MG63 (cell line): Measurements from ENCODE around the gene CCDC182. TPM values are rescaled to one million over a fixed set of nuclear protein-coding genes. Genes with fewer than 3 reads are reported as not detected.

Experiments used
- DNase-seq: peaks from one replicate; pipeline ENCODE4 v3.0.0-alpha.2; 2020
- H3K27me3 ChIP-seq: fragments of 250-450 bp; sonication (Bioruptor Pico); 2 replicates; pipeline ENCODE4 v1.5.1; 2020; ENCODE audit warnings: mild to moderate bottlenecking, moderate library complexity
- H3K36me3 ChIP-seq: fragments of 250-450 bp; sonication (Bioruptor Pico); 2 replicates; pipeline ENCODE4 v1.5.1; 2020; ENCODE audit warnings: mild to moderate bottlenecking, moderate library complexity
- H3K4me3 ChIP-seq: fragments of 250-450 bp; sonication (Bioruptor Pico); 2 replicates; pipeline ENCODE4 v1.5.1; 2020; ENCODE audit warnings: mild to moderate bottlenecking, moderate library complexity
- H3K9me3 ChIP-seq: fragments of 250-450 bp; sonication (Bioruptor Pico); 2 replicates; pipeline ENCODE4 v1.5.1; 2020; ENCODE audit warnings: mild to moderate bottlenecking, moderate library complexity
- total RNA-seq: library from RNA; depleted of rRNA; stranded (reverse); fragments of >200 nt; shearing (Covaris generic); gene quantifications from 2 replicates; pipeline ENCODE4 v1.2.3, GENCODE V29; 2014; ENCODE audit warnings: low replicate concordance

The CCDC182 gene
- total RNA-seq, 1 experiment from 2014 or later = not detected

GRCh38 chr17:57722704-57723043 is 22.4 kb downstream of the CCDC182 start:
- no peak for DNase-seq
- Histone ChIP-seq H3K27me3 (no peaks in the 10 kb centered on the region; the same call in 1 of the 2 replicates), H3K4me3 (no peak overlapping the region), H3K36me3 (no peaks in the 10 kb centered on the region), H3K9me3 (no peaks in the 10 kb centered on the region)

- Histone ChIP-seq H3K27me3 (no peaks in the 10 kb centered on the region; the same call in none of the 2 replicates), H3K9me3 (no peaks in the 10 kb centered on the region), H3K4me3 (no peak overlapping the region), H3K36me3 (no peaks in the 10 kb centered on the region)
- no peak for DNase-seq
Observed at GRCh38 chr17:57721967-57722703, 23.0 kb downstream of the CCDC182 start.

- Histone ChIP-seq H3K27me3 (peaks cover 3% of the 10 kb centered on the region), H3K4me3 (no peak overlapping the region), H3K36me3 (no peaks in the 10 kb centered on the region), H3K9me3 (no peaks in the 10 kb centered on the region)
- no peak for DNase-seq
Observed at GRCh38 chr17:57720386-57721035, 24.6 kb downstream of the CCDC182 start.

GRCh38 chr17:57718878-57719277 is 26.2 kb downstream of the CCDC182 start:
- Histone ChIP-seq H3K4me3 (no peak overlapping the region), H3K9me3 (no peaks in the 10 kb centered on the region), H3K36me3 (no peaks in the 10 kb centered on the region), H3K27me3 (peaks cover 3% of the 10 kb centered on the region)
- no peak for DNase-seq

GRCh38 chr17:57715981-57716380 is 29.1 kb downstream of the CCDC182 start:
- no peaks in the 10 kb centered on the region for H3K36me3 ChIP-seq
- peaks cover 12% of the 10 kb centered on the region for H3K27me3 ChIP-seq
- H3K9me3 ChIP-seq = no peaks in the 10 kb centered on the region
- DNase-seq = no peak
- no peak overlapping the region for H3K4me3 ChIP-seq

- Histone ChIP-seq H3K27me3 (peaks cover 18% of the 10 kb centered on the region), H3K4me3 (no peak overlapping the region), H3K36me3 (no peaks in the 10 kb centered on the region), H3K9me3 (no peaks in the 10 kb centered on the region)
- DNase-seq = no peak
Observed at GRCh38 chr17:57714665-57715180, 30.4 kb downstream of the CCDC182 start.

GRCh38 chr17:57713140-57713539 is 32.0 kb downstream of the CCDC182 start:
- no peak for DNase-seq
- Histone ChIP-seq H3K4me3 (no peak overlapping the region), H3K36me3 (no peaks in the 10 kb centered on the region), H3K27me3 (peaks cover 18% of the 10 kb centered on the region), H3K9me3 (no peaks in the 10 kb centered on the region)

- H3K27me3 ChIP-seq = peaks cover 13% of the 10 kb centered on the region; the same call in 1 of the 2 replicates
- H3K36me3 ChIP-seq = no peaks in the 10 kb centered on the region
- DNase-seq = no peak
- H3K9me3 ChIP-seq = no peaks in the 10 kb centered on the region
- H3K4me3 ChIP-seq = no peak overlapping the region
Observed at GRCh38 chr17:57708410-57708809, 36.7 kb downstream of the CCDC182 start.

GRCh38 chr17:57707892-57708291 is 37.2 kb downstream of the CCDC182 start:
- Histone ChIP-seq H3K4me3 (no peak overlapping the region), H3K36me3 (no peaks in the 10 kb centered on the region), H3K9me3 (no peaks in the 10 kb centered on the region), H3K27me3 (peaks cover 8% of the 10 kb centered on the region; the same call in 1 of the 2 replicates)
- DNase-seq = no peak

- no peaks in the 10 kb centered on the region for H3K36me3 ChIP-seq
- no peak for DNase-seq
- H3K9me3 ChIP-seq = no peaks in the 10 kb centered on the region
- peaks cover 6% of the 10 kb centered on the region; the same call in 1 of the 2 replicates for H3K27me3 ChIP-seq
- H3K4me3 ChIP-seq = no peak overlapping the region
Observed at GRCh38 chr17:57706761-57707160, 38.3 kb downstream of the CCDC182 start.

GRCh38 chr17:57705921-57706695 is 39.0 kb downstream of the CCDC182 start:
- Histone ChIP-seq H3K4me3 (no peak overlapping the region), H3K36me3 (no peaks in the 10 kb centered on the region), H3K9me3 (no peaks in the 10 kb centered on the region), H3K27me3 (0 out of 2 replicates have a peak, but pooled peaks cover 6% of the 10 kb centered on the region)
- DNase-seq = no peak

GRCh38 chr17:57704448-57704847 is 40.7 kb downstream of the CCDC182 start:
- no peak for DNase-seq
- H3K36me3 ChIP-seq = no peaks in the 10 kb centered on the region
- no peaks in the 10 kb centered on the region for H3K9me3 ChIP-seq
- H3K27me3 ChIP-seq = 0 out of 2 replicates have a peak, but pooled peaks cover 6% of the 10 kb centered on the region
- H3K4me3 ChIP-seq = no peak overlapping the region

- no peaks in the 10 kb centered on the region for H3K9me3 ChIP-seq
- no peaks in the 10 kb centered on the region for H3K36me3 ChIP-seq
- no peak for DNase-seq
- 0 out of 2 replicates have a peak, but pooled peaks cover 6% of the 10 kb centered on the region for H3K27me3 ChIP-seq
- no peak overlapping the region for H3K4me3 ChIP-seq
Observed at GRCh38 chr17:57703273-57703672, 41.8 kb downstream of the CCDC182 start.

- Histone ChIP-seq H3K27me3 (0 out of 2 replicates have a peak, but pooled peaks cover 6% of the 10 kb centered on the region), H3K4me3 (no peak overlapping the region), H3K9me3 (no peaks in the 10 kb centered on the region), H3K36me3 (no peaks in the 10 kb centered on the region)
- no peak for DNase-seq
Observed at GRCh38 chr17:57701124-57701523, 44.0 kb downstream of the CCDC182 start.

- no peaks in the 10 kb centered on the region for H3K36me3 ChIP-seq
- no peak overlapping the region for H3K4me3 ChIP-seq
- no peaks in the 10 kb centered on the region for H3K9me3 ChIP-seq
- 0 out of 2 replicates have a peak, but pooled peaks cover 6% of the 10 kb centered on the region for H3K27me3 ChIP-seq
- no peak for DNase-seq
Observed at GRCh38 chr17:57699751-57700219, 45.3 kb downstream of the CCDC182 start.

- Histone ChIP-seq H3K27me3 (0 out of 2 replicates have a peak, but pooled peaks cover 6% of the 10 kb centered on the region), H3K9me3 (no peaks in the 10 kb centered on the region)
- DNase-seq = no peak
Observed at GRCh38 chr17:57697891-57698711, 47.0 kb downstream of the CCDC182 start.

More at GRCh38 chr17:57697891-57698711, 47.0 kb downstream of the CCDC182 start:
- Histone ChIP-seq H3K4me3 (no peak overlapping the region), H3K36me3 (no peaks in the 10 kb centered on the region)
